Stimulated activated CD8-positive, alpha-beta memory T cell treated with anti-CD3 and anti-CD28 coated beads, Interleukin-2, amount 100 ng/mL, for 1 hour (primary cell): Measurements from ENCODE around the gene RAPGEF2.
"Not testable (repeated sequence)": the region's sequence is repeated elsewhere in the genome, so short reads cannot be mapped to it uniquely, and the experiment has no call there.

Experiments
- DNase-seq, 2 donors: peaks; one replicate each; pipeline ENCODE4 v3.0.0-alpha.2; 2020; ENCODE audit warnings: low read depth in 2 of 2

Gene RAPGEF2

GRCh38 chr4:159161436-159161835, 58.6 kb downstream of the RAPGEF2 start:
- not testable (repeated sequence) for DNase-seq

- no peak for DNase-seq
Observed at GRCh38 chr4:159162576-159162975, 59.7 kb downstream of the RAPGEF2 start.

GRCh38 chr4:159163521-159163920, 60.6 kb downstream of the RAPGEF2 start:
- DNase-seq, result no peak

- DNase-seq, result no peak
Observed at GRCh38 chr4:159169404-159170302, 66.8 kb downstream of the RAPGEF2 start.

GRCh38 chr4:159171287-159171686, 68.4 kb downstream of the RAPGEF2 start:
- no peak for DNase-seq

- DNase-seq, result no peak
Observed at GRCh38 chr4:159173886-159174285, 71.0 kb downstream of the RAPGEF2 start.

- no peak for DNase-seq
Observed at GRCh38 chr4:159174645-159175084, 71.8 kb downstream of the RAPGEF2 start.

GRCh38 chr4:159175085-159175988, 72.5 kb downstream of the RAPGEF2 start:
- DNase-seq, result peak; percentile 24 to 30

GRCh38 chr4:159175989-159176375, 73.1 kb downstream of the RAPGEF2 start:
- DNase-seq, result no peak

GRCh38 chr4:159177265-159178150, 74.6 kb downstream of the RAPGEF2 start:
- no peak for DNase-seq

- no peak for DNase-seq
Observed at GRCh38 chr4:159178151-159178546, 75.3 kb downstream of the RAPGEF2 start.

- no peak for DNase-seq
Observed at GRCh38 chr4:159178979-159179969, 76.4 kb downstream of the RAPGEF2 start.

- DNase-seq, result not testable (repeated sequence)
Observed at GRCh38 chr4:159183885-159184605, 81.2 kb downstream of the RAPGEF2 start.

GRCh38 chr4:159185591-159186023, 82.7 kb downstream of the RAPGEF2 start:
- no peak for DNase-seq

- no peak for DNase-seq
Observed at GRCh38 chr4:159188646-159189045, 85.8 kb downstream of the RAPGEF2 start.

- DNase-seq, result no peak
Observed at GRCh38 chr4:159190651-159191050, 87.8 kb downstream of the RAPGEF2 start.

GRCh38 chr4:159191989-159192388, 89.1 kb downstream of the RAPGEF2 start:
- no peak for DNase-seq

GRCh38 chr4:159193046-159193620, 90.3 kb downstream of the RAPGEF2 start:
- DNase-seq, result no peak

GRCh38 chr4:159195361-159195769, 92.5 kb downstream of the RAPGEF2 start:
- no peak for DNase-seq
